ENCODE data around the gene POU4F2.

Gene POU4F2

DNA sequence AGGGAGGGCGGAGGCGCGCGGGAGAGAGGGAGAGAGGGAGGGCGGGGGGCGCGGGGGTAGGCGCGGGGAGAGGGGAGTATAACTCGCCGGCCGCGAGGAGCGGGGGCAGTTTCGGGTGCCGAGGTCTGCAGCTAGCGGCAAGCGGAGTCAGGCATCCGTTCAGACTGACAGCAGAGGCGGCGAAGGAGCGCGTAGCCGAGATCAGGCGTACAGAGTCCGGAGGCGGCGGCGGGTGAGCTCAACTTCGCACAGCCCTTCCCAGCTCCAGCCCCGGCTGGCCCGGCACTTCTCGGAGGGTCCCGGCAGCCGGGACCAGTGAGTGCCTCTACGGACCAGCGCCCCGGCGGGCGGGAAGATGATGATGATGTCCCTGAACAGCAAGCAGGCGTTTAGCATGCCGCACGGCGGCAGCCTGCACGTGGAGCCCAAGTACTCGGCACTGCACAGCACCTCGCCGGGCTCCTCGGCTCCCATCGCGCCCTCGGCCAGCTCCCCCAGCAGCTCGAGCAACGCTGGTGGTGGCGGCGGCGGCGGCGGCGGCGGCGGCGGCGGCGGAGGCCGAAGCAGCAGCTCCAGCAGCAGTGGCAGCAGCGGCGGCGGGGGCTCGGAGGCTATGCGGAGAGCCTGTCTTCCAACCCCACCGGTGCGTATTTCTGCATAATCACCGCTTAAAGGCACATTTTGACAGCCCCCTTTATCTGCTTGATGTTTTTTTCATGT, at the start of gene POU4F2:
TSS of gene POU4F2 (plus strand) at position 108 of the 720 bp plus-strand sequence. CDS start at position 356, 248 bp downstream.
- DNase-seq, result peak; percentile 23

- no peak for DNase-seq
These were observed 47.9 kb upstream of the POU4F2 start for GRCh38 chr4:146590801-146591200.

- DNase-seq, result no peak
These were observed 46.7 kb upstream of the POU4F2 start for GRCh38 chr4:146592019-146592418.

- no peak for DNase-seq
These were observed 5.8 kb upstream of the POU4F2 start for GRCh38 chr4:146632770-146633470.

DNA sequence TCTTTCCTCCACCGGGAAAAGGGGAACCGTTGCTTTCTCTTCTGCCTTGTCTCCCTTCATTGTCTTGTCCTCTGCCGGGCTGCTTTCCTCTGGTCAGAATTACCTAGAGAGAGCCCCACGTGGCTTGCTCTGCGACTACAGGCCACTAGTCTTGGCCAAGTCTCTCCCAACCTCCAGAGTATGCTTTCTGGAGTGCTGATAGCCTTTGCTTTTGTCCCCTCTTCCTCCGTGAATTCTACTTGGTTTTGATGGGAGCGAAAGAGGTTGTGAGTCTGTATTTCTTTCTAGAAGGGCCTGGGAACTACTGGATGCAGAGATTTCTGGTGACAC, 5.3 kb upstream of the POU4F2 start:
- DNase-seq, result no peak

GRCh38 chr4:146634825-146635224, 3.9 kb upstream of the POU4F2 start:
- DNase-seq, result no peak

DNA sequence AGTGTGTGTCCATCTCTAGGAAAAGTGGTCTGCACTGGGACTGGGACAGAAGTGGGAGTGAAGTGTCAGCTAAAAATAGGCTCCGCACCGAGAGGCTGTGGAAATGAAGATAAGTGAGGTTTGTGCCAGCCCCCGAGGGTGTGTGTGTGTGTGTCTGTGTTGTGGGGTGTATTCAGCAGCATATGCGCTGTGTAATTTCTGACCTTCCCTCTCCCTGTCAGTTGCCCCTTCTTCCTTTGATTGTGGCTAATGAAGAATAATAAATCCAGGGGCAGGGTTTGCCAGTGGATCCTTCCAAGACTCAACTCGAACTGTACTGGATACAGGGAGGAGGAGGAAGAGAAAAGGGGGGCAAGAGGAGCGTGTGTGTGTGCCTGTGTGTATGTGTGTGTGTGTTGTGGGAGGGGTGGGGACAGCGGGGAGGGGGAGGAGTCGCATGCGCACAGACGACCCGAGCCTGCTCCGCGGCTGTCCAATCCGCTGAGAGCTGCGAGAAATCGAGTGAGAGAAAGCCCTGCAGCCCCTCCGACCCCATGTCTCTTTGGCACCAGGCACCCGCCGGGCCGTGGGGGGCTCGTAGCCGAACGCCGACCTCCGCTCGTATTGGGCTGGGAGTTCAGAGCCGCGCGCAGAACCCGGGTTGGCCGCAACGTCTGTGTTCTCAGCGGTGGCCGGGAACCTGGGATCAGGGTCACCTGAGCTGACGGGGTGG, 916 bp upstream of the POU4F2 start:
- DNase-seq, result no peak

DNA sequence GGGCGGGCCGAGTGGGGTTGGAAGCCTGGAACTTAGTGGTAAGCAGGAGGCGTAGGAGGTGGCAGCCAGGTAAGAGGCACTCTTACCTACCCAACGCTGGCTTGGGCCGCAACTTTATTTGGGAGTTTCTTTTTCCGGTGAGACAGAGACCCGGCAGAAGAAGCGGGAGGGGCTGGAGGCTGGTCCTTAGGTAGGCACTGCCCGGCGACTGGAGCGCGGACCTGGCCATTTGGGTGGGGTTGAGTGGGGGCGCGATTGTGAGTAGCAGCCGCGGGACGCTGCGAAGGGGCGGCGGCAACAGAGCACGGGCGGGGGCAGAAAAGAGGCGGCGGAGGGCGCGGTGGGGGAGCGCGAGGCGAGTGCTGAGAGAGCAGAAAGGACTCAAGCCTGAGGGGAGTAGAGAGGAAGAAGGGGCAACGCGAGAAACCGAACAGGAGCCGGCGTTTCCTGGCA, 334 bp upstream of the POU4F2 start:
- DNase-seq, result no peak

DNA sequence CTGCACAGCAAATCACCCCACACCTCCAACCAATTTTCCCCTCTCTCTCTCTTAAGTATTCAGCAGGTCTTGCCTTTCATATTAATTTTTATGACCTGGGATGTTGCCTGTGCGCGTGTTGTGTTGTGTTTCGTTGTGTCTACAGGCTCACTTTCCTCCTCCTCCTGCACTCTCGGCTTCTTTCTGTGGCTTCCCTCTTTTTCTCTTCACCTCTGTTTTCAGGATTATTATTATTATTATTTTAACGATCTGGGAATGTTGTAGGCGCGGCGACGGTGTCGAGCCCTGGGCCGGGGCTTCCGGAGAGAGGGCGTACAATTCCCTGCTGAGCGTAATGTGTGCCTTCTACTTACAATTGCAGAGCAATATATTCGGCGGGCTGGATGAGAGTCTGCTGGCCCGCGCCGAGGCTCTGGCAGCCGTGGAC, 826 bp downstream of the POU4F2 start:
- no peak for DNase-seq

- DNase-seq, result no peak
These were observed 1.4 kb downstream of the POU4F2 start for GRCh38 chr4:146640021-146640464.

DNA sequence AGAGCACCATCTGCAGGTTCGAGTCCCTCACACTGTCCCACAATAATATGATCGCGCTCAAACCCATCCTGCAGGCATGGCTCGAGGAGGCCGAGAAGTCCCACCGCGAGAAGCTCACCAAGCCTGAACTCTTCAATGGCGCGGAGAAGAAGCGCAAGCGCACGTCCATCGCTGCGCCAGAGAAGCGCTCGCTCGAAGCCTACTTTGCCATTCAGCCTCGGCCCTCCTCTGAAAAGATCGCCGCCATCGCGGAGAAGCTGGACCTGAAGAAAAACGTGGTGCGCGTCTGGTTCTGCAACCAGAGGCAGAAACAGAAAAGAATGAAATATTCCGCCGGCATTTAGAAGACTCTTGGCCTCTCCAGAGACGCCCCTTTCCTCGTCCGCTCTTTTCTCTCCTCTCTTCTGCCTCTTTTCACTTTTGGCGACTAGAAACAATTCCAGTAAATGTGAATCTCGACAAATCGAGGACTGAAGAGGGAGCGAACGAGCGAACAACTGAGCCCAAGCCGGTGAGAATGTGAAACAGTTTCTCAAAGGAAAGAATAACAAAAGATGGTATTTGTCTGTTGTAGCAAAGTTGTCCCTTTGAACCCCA, 1.9 kb downstream of the POU4F2 start:
- DNase-seq, result no peak

DNA sequence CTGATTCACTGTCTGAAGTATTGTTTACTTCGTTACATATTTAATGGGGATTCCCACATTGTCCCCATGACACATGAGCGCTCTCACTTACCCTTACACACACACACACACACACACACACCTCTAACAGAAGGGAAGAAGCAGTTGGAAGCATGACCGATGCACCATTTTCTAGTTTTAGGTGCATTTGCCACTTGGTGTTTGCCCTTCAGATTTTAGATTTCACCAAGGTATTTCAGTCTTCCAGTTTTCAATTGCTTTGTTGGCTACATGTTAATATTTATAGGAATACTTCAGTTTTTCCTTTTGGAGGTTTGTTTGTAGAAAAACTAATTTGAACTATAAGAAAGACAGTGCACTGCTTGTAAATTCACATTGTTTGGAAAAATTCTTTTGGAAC, 3.1 kb downstream of the POU4F2 start:
- no peak for DNase-seq

- peak; percentile 19 for DNase-seq
These were observed 5.2 kb downstream of the POU4F2 start for GRCh38 chr4:146643812-146644401.

DNA sequence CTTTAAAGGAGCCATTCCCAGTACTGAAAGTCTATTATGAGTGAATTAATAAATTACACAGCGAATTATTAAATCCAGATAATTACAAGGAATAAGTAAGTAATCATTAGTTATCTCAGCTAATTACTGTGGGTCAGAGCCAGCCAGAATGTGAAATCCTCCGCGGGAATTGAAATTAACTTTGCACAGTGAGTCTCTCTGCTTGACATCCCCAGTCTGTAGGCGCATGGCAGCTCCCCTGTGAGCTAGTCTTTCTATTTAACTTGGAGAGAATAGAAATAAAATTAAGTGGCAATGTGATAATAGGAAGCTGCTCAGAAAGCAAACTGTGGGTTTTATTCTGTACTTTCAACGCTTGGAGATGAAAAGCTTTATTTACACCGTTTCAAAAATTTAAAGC, 7.2 kb downstream of the POU4F2 start:
- DNase-seq, result no peak

DNA sequence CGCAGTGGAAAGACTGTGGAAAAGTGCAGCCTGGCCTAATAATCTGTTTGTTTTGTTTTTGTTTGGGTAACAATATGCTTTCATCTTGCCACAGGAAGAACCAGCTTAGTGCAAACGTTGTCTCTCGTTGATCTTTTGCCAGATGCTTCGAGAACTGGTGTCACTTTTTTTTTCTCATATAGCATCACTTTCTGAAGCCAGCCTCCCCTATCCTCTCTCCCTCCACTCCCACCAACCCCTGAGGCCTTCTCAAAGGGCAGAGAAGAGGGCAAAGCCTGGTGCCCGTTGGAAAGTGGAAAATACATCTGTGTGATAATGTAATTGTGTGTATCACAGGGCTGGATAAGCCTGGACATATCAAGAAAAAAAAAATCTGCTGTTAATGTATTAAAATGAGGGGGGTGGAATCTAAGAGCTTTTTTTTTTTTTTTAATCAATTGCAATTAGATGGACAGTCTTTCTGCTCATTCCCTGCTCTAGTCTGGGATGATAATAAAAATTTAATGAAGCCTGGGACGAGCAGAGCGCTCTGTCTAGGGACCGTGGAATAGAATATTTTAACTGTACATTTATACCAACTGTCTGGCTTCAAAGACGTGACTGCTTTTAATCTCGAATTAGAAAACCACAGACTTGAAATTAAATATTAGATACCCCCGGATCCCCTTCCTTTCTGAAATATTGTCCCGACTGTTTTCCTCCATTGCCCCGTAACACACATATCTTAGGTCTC, 8.1 kb downstream of the POU4F2 start:
- DNase-seq, result no peak

DNA sequence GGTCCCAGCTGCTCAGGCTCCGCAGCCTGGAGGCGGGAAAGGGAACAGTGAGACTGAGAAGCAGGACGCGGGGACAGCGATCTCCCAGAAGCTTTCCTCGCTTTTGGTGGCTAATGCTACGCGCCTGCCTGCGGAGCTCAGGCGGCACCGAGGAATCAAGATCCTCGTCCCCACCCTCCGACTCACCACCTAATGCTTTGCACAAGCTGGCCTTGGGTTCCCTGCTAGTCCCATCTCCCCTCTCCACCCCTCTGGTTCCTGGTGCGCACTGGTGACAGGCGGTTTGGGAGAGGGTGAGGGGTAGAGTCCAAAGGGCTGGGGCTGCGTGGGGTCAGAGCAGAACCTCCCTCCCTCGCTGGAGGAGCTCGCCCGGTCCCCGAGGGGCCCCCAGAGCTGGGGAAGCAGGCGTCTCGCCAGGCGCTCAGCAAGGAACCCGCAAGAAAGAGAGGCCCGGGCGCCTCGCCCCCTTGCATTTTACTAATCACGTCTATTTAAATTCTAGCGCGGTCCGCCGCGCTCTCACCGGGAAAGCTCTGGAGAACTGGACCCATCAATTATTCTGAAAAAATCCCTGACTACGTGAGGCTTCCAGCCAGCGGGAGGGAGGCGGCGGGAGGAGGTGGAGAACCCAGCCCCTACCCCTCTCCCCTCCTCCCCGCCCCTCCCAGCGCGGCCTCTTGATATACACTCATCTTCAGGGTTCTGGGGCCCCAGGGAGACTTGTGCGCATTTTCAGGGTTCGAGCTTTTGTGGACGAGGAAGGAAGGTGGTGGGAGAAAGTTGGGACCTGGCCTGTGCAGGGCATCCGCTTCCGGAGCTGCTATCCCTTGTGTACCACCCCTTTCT, 9.1 kb downstream of the POU4F2 start:
- no peak for DNase-seq

- no peak for DNase-seq
These were observed 9.7 kb downstream of the POU4F2 start for GRCh38 chr4:146648461-146648783.

GRCh38 chr4:146649232-146649631, 10.5 kb downstream of the POU4F2 start:
- no peak for DNase-seq

- no peak for DNase-seq
These were observed 11.3 kb downstream of the POU4F2 start for GRCh38 chr4:146650034-146650433.

- DNase-seq, result peak; percentile 26
These were observed 16.2 kb downstream of the POU4F2 start for GRCh38 chr4:146654687-146655520.

DNA sequence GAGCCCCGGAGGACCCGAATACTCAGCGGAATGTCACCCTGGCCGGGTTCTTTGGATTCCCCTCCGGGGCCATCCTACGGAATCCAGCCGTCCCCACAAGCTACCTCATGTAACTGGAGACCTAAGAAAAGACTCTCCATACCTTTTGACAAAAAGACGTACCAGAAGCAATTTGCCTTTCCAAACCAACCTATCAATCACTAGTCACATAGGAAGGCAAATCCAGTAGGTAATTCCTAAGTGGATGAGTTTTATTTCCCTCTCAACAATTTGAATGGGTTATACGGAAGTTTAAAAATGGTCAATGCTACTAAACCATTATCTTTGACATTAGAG, 16.8 kb downstream of the POU4F2 start:
- DNase-seq, result no peak

Data from fibroblast of skin of right biceps (primary cell).